K562 (cell line): ENCODE data around the gene NT5DC4. TPM values are rescaled to one million over a fixed set of nuclear protein-coding genes. Genes with fewer than 3 reads are reported as not detected.

Experiments used
- CBFB ChIP-seq: sonication (generic); formaldehyde crosslinking; IDR thresholded peaks from 2 replicates; pipeline ENCODE4 v1.4.0; 2020; ENCODE audit warnings: mild to moderate bottlenecking, missing genetic modification reagents
- CXXC5 ChIP-seq: fragments of 250-450 bp; sonication (Bioruptor Pico); IDR thresholded peaks from 2 replicates; pipeline ENCODE4 v1.8.0; 2022; ENCODE audit warnings: inconsistent platforms, mild to moderate bottlenecking, moderate library complexity
- DDX20 ChIP-seq: fragments of 450-650 bp; IDR thresholded peaks from 2 replicates; pipeline ENCODE4 v1.6.1; 2016; ENCODE audit warnings: missing genetic modification characterization, low read depth, mild to moderate bottlenecking, missing compliant biosample characterization, moderate library complexity
- ESRRA ChIP-seq: fragments of 450-650 bp; IDR thresholded peaks from 2 replicates; pipeline ENCODE4 v1.6.1; 2014; ENCODE audit warnings: low read depth, mild to moderate bottlenecking, moderate library complexity, borderline replicate concordance
- HDAC2 ChIP-seq: fragments of 450-650 bp; IDR thresholded peaks from 2 replicates; pipeline ENCODE4 v1.6.1; 2016; ENCODE audit warnings: mild to moderate bottlenecking
- HIVEP1 ChIP-seq: fragments of 250-450 bp; sonication (Bioruptor Pico); IDR thresholded peaks from 2 replicates; pipeline ENCODE4 v1.4.0; 2020; ENCODE audit warnings: mild to moderate bottlenecking
- KLF6 ChIP-seq: fragments of 250-450 bp; sonication (Bioruptor Pico); IDR thresholded peaks from 2 replicates; pipeline ENCODE4 v1.4.0; 2020; ENCODE audit warnings: mild to moderate bottlenecking, moderate library complexity, borderline replicate concordance
- MXI1 ChIP-seq: IDR thresholded peaks from 2 replicates; pipeline ENCODE4 v1.6.1; 2011; ENCODE audit warnings: low read depth, mild to moderate bottlenecking, improper control_type of control experiment, low read length
- MYC ChIP-seq, 2 experiments: fragments of 250-450 bp in 1 of 2; sonication (Bioruptor Pico) in 1 of 2; IDR thresholded peaks; 2 replicates each; pipeline versions ENCODE4 v1.5.1 to v1.6.1; 2012 to 2021; ENCODE audit warnings: low read depth in 2 of 2, borderline replicate concordance in 1 of 2, improper control_type of control experiment in 1 of 2, low read length in 1 of 2, mild to moderate bottlenecking in 1 of 2, moderate library complexity in 1 of 2
- PHF21A ChIP-seq: fragments of 450-650 bp; IDR thresholded peaks from 2 replicates; pipeline ENCODE4 v1.6.1; 2017; ENCODE audit warnings: low read depth, borderline replicate concordance
- RAD51 ChIP-seq: fragments of 450-650 bp; IDR thresholded peaks from 2 replicates; pipeline ENCODE4 v1.7.1; 2016; ENCODE audit warnings: low read depth, mild to moderate bottlenecking, borderline replicate concordance
- TEAD2 ChIP-seq: fragments of 450-650 bp; IDR thresholded peaks from 2 replicates; pipeline ENCODE4 v1.6.1; 2016; ENCODE audit warnings: missing genetic modification characterization, control low read depth, missing compliant biosample characterization
- TOE1 ChIP-seq, 2 experiments: fragments of 450-650 bp in 1 of 2; sonication (generic) in 1 of 2; formaldehyde crosslinking in 1 of 2; IDR thresholded peaks; 2 replicates each; pipeline versions ENCODE4 v1.7.1 to v1.8.0; 2016 to 2022; ENCODE audit warnings: borderline replicate concordance in 2 of 2, mild to moderate bottlenecking in 2 of 2, antibody characterized with exemption in 1 of 2, inconsistent platforms in 1 of 2, low read depth in 1 of 2, missing genetic modification reagents in 1 of 2, moderate library complexity in 1 of 2
- polyA plus RNA-seq, 8 experiments: library from polyadenylated mRNA; depleted of rRNA in 4 of 8; stranded (reverse) in 5 of 8; unstranded in 3 of 8; fragments of >200 nt; fragmentation: Nextera tagmentation in 2 of 8; fragmentation: Illumina TruSeq in 1 of 8; extraction: Ambion mirVana in 2 of 8; extraction: Trizol in 1 of 8; gene quantifications; 2 replicates each; pipeline versions ENCODE4 v1.2.1 to v1.2.3, GENCODE V29; 2011 to 2014; ENCODE audit warnings: inconsistent platforms in 1 of 8, missing spikeins in 1 of 8
- total RNA-seq, 7 experiments: library from RNA; depleted of rRNA in 6 of 7; stranded (reverse); fragments of >200 nt in 6 of 7; fragmentation: Illumina TruSeq in 2 of 7; extraction: Trizol in 2 of 7; gene quantifications; 2 replicates each; pipeline versions ENCODE4 v1.2.1 to v1.2.3, GENCODE V29; 2011 to 2021; ENCODE audit warnings: low replicate concordance in 1 of 7
- TF ChIP-seq, protein P1 (sequence below): sonication (generic); formaldehyde crosslinking; IDR thresholded peaks from 2 replicates; pipeline ENCODE4 v1.8.0; 2023; ENCODE audit warnings: missing genetic modification reagents, mild to moderate bottlenecking, borderline replicate concordance
- TF ChIP-seq, protein P2 (sequence below): sonication (generic); formaldehyde crosslinking; IDR thresholded peaks from 2 replicates; pipeline ENCODE4 v1.8.0; 2022; ENCODE audit warnings: mild to moderate bottlenecking, missing genetic modification reagents, borderline replicate concordance
- TF ChIP-seq, protein P3 (sequence below): fragments of 450-650 bp; conservative IDR thresholded peaks from 2 replicates; pipeline ENCODE4 v1.6.1; 2016; ENCODE audit warnings: missing genetic modification characterization, low read depth, mild to moderate bottlenecking, missing compliant biosample characterization, moderate library complexity
- TF ChIP-seq, protein P4 (sequence below): fragments of 450-650 bp; formaldehyde crosslinking; IDR thresholded peaks from 2 replicates; pipeline ENCODE4 v1.4.0; 2020; ENCODE audit warnings: mild to moderate bottlenecking, mixed read lengths

The NT5DC4 gene
- total and polyA plus RNA-seq, 9 of the 15 experiments (the other 6 are each of a cell fraction or from before 2014, with no cell fraction given), result 0.44 to 6.9 (median 2.5) TPM

DNA sequence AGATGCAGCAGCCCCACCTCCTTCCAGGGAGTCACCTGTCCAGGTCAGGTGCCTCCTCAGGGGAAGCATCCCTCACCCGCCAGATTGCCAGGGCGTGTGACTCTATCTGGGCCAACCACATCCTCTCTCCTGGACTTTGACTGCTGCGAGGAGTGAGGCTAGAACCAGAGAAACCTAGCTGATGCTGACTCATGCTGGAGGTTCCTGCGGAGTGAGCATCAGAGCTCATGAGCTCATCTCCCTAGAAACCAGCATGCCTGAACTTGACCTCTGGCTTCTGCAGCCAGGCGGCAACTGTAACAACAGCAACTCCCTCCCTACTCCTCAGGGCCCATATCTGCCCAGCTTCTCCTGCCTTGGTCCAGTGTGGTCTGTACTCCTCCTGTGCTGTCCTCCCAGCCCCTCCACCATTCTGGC, 28.3 kb upstream of the NT5DC4 start (continued):
- TF ChIP-seq, protein P1, sequence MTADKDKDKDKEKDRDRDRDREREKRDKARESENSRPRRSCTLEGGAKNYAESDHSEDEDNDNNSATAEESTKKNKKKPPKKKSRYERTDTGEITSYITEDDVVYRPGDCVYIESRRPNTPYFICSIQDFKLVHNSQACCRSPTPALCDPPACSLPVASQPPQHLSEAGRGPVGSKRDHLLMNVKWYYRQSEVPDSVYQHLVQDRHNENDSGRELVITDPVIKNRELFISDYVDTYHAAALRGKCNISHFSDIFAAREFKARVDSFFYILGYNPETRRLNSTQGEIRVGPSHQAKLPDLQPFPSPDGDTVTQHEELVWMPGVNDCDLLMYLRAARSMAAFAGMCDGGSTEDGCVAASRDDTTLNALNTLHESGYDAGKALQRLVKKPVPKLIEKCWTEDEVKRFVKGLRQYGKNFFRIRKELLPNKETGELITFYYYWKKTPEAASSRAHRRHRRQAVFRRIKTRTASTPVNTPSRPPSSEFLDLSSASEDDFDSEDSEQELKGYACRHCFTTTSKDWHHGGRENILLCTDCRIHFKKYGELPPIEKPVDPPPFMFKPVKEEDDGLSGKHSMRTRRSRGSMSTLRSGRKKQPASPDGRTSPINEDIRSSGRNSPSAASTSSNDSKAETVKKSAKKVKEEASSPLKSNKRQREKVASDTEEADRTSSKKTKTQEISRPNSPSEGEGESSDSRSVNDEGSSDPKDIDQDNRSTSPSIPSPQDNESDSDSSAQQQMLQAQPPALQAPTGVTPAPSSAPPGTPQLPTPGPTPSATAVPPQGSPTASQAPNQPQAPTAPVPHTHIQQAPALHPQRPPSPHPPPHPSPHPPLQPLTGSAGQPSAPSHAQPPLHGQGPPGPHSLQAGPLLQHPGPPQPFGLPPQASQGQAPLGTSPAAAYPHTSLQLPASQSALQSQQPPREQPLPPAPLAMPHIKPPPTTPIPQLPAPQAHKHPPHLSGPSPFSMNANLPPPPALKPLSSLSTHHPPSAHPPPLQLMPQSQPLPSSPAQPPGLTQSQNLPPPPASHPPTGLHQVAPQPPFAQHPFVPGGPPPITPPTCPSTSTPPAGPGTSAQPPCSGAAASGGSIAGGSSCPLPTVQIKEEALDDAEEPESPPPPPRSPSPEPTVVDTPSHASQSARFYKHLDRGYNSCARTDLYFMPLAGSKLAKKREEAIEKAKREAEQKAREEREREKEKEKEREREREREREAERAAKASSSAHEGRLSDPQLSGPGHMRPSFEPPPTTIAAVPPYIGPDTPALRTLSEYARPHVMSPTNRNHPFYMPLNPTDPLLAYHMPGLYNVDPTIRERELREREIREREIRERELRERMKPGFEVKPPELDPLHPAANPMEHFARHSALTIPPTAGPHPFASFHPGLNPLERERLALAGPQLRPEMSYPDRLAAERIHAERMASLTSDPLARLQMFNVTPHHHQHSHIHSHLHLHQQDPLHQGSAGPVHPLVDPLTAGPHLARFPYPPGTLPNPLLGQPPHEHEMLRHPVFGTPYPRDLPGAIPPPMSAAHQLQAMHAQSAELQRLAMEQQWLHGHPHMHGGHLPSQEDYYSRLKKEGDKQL (CRISPR knock-in tag), result no peak
- TF ChIP-seq ESRRA, result peak; percentile 76
- TF ChIP-seq, protein P2, sequence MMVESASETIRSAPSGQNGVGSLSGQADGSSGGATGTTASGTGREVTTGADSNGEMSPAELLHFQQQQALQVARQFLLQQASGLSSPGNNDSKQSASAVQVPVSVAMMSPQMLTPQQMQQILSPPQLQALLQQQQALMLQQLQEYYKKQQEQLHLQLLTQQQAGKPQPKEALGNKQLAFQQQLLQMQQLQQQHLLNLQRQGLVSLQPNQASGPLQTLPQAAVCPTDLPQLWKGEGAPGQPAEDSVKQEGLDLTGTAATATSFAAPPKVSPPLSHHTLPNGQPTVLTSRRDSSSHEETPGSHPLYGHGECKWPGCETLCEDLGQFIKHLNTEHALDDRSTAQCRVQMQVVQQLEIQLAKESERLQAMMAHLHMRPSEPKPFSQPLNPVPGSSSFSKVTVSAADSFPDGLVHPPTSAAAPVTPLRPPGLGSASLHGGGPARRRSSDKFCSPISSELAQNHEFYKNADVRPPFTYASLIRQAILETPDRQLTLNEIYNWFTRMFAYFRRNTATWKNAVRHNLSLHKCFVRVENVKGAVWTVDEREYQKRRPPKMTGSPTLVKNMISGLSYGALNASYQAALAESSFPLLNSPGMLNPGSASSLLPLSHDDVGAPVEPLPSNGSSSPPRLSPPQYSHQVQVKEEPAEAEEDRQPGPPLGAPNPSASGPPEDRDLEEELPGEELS (CRISPR knock-in tag), result no peak
- TF ChIP-seq PHF21A, result peak; percentile 24; the same call in 1 of the 2 replicates
- TF ChIP-seq, protein P3, sequence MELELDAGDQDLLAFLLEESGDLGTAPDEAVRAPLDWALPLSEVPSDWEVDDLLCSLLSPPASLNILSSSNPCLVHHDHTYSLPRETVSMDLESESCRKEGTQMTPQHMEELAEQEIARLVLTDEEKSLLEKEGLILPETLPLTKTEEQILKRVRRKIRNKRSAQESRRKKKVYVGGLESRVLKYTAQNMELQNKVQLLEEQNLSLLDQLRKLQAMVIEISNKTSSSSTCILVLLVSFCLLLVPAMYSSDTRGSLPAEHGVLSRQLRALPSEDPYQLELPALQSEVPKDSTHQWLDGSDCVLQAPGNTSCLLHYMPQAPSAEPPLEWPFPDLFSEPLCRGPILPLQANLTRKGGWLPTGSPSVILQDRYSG, result 0 out of 2 replicates have a peak, but pooled peaks have one; percentile 29
- peak; percentile 78; the same call in 1 of the 2 replicates for TF ChIP-seq MXI1
- TF ChIP-seq DDX20 (tag), result no peak
- no peak for TF ChIP-seq TOE1 (IDR thresholded peaks at IDR 0.05; ENCODE audit: borderline replicate concordance)
- no peak for TF ChIP-seq TOE1 (CRISPR knock-in tag; IDR thresholded peaks at IDR 0.05; ENCODE audit: borderline replicate concordance, low read depth)
- peak; percentile 86 for TF ChIP-seq HDAC2
- TF ChIP-seq MYC (IDR thresholded peaks at IDR 0.05; ENCODE audit: low read depth, low read length), result peak; percentile 28; the same call in 1 of the 2 replicates
- TF ChIP-seq MYC (CRISPR knock-in tag; IDR thresholded peaks at IDR 0.05; ENCODE audit: borderline replicate concordance, low read depth), result no peak
- TF ChIP-seq CXXC5 (CRISPR knock-in tag), result peak; percentile 62
- TF ChIP-seq, protein P4, sequence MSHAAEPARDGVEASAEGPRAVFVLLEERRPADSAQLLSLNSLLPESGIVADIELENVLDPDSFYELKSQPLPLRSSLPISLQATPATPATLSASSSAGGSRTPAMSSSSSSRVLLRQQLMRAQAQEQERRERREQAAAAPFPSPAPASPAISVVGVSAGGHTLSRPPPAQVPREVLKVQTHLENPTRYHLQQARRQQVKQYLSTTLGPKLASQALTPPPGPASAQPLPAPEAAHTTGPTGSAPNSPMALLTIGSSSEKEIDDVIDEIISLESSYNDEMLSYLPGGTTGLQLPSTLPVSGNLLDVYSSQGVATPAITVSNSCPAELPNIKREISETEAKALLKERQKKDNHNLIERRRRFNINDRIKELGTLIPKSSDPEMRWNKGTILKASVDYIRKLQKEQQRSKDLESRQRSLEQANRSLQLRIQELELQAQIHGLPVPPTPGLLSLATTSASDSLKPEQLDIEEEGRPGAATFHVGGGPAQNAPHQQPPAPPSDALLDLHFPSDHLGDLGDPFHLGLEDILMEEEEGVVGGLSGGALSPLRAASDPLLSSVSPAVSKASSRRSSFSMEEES (CRISPR knock-in tag), result no peak
- TF ChIP-seq TEAD2 (tag), result no peak
- TF ChIP-seq KLF6 (CRISPR knock-in tag), result no peak
- no peak for TF ChIP-seq HIVEP1 (CRISPR knock-in tag)
- TF ChIP-seq RAD51, result no peak; the same call in 1 of the 2 replicates
- TF ChIP-seq CBFB (CRISPR knock-in tag), result peak; percentile 74; the same call in 1 of the 2 replicates
